ENCODE data around the gene MORN1. TPM values are rescaled to one million over a fixed set of nuclear protein-coding genes. Genes with fewer than 3 reads are reported as not detected.

The MORN1 gene
- polyA plus RNA-seq, 1 donor from 2014 or later, result 10.9 TPM

DNA sequence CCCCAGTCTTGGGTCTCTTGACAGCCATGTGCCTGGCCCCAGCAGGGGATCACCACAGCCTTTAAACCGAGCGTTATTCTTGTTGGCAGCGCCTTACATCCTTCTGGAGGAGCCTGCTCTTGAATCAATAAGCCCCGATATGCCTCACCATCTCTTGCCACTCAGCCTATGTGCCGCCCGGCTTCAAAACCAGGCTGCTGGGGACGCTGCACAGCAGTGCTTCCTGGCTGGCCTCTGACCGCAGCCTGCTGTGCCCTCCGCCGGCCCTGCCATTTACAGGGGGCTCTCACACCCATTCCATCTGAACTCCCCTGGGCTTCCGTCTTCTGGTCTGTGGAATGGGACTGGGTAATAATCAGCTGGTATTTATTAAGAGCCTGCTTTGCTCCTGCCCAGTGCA is 24.0 kb upstream of the MORN1 start:
- Histone ChIP-seq H3K27ac (ENCODE audit: low read length) (no peak overlapping the region), H3K9me2 (ENCODE audit: insufficient read depth, low read length) (no peaks in the 10 kb centered on the region), H4K20me1 (ENCODE audit: insufficient read depth) (no peaks in the 10 kb centered on the region), H3K4me3 (ENCODE audit: low read length) (no peak overlapping the region), H3K36me3 (ENCODE audit: insufficient read depth, low read length) (no peaks in the 10 kb centered on the region), H3F3A (ENCODE audit: insufficient read depth, low read length, poor library complexity, severe bottlenecking) (no peaks in the 10 kb centered on the region), H3K9ac (ENCODE audit: low read length) (no peak overlapping the region), H3K9me3 (ENCODE audit: low read length) (no peaks in the 10 kb centered on the region), H3K27me3 (ENCODE audit: insufficient read depth, low read depth, low read length) (no peaks in the 10 kb centered on the region), H3K79me2 (replicated peaks; ENCODE audit: insufficient read depth, low read length) (no peaks in the 10 kb centered on the region), H2AFZ (ENCODE audit: low read depth, low read length) (no peak overlapping the region), H3K4me2 (ENCODE audit: low read length) (no peak overlapping the region)
- TF ChIP-seq SMC3 (conservative IDR thresholded peaks at IDR 0.05; ENCODE audit: poor library complexity), result no peak
- TF ChIP-seq EP300 (conservative IDR thresholded peaks at IDR 0.05; ENCODE audit: poor library complexity, severe bottlenecking), result no peak
- TF ChIP-seq CTCF (IDR thresholded peaks at IDR 0.05; ENCODE audit: poor library complexity, severe bottlenecking), result no peak

DNA sequence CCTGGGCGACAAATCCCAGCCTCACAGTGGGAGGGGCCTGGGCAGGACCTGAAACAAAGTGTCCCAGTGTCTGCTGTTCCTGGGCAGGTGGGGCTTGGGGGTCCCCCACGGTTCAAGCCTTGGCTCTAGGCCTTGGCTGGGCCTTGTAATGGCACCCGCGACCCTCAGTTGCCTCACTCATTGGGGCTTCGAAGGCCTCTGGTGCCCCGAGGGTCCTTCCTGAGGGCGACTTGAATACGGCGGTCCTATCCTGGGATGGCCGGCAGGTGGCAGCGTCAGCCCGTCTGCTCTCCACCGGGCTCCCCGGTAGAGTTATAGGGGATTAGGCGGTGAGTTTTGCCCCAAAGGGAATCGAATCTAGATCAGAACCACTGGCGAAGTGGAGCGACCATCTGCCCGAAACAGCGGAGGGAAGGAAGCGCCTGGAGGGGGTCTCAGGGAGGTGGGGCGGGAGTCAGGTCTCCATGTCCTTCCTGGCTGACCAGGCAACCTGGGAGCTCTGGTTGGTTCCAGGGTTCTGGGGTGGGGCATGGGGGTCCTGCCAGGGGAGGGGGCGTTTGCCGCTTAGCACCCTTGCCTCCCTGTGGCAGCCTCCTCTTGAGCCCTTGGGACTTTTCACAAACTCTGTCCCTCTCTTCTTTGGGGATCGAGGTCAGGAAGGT is 23.1 kb upstream of the MORN1 start:
- H3K27ac ChIP-seq (ENCODE audit: low read length), result no peak overlapping the region
- H4K20me1 ChIP-seq (ENCODE audit: insufficient read depth), result no peaks in the 10 kb centered on the region
- H3K9me2 ChIP-seq (ENCODE audit: insufficient read depth, low read length), result no peaks in the 10 kb centered on the region
- no peak overlapping the region for H3K4me3 ChIP-seq (ENCODE audit: low read length)
- H3K4me2 ChIP-seq (ENCODE audit: low read length), result no peak overlapping the region
- TF ChIP-seq, protein P1, sequence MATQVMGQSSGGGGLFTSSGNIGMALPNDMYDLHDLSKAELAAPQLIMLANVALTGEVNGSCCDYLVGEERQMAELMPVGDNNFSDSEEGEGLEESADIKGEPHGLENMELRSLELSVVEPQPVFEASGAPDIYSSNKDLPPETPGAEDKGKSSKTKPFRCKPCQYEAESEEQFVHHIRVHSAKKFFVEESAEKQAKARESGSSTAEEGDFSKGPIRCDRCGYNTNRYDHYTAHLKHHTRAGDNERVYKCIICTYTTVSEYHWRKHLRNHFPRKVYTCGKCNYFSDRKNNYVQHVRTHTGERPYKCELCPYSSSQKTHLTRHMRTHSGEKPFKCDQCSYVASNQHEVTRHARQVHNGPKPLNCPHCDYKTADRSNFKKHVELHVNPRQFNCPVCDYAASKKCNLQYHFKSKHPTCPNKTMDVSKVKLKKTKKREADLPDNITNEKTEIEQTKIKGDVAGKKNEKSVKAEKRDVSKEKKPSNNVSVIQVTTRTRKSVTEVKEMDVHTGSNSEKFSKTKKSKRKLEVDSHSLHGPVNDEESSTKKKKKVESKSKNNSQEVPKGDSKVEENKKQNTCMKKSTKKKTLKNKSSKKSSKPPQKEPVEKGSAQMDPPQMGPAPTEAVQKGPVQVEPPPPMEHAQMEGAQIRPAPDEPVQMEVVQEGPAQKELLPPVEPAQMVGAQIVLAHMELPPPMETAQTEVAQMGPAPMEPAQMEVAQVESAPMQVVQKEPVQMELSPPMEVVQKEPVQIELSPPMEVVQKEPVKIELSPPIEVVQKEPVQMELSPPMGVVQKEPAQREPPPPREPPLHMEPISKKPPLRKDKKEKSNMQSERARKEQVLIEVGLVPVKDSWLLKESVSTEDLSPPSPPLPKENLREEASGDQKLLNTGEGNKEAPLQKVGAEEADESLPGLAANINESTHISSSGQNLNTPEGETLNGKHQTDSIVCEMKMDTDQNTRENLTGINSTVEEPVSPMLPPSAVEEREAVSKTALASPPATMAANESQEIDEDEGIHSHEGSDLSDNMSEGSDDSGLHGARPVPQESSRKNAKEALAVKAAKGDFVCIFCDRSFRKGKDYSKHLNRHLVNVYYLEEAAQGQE (IDR thresholded peaks at IDR 0.05; ENCODE audit: borderline replicate concordance), result no peak
- peak; percentile 26 for TF ChIP-seq MXI1 (conservative IDR thresholded peaks at IDR 0.05; ENCODE audit: poor library complexity, severe bottlenecking)
- peak; percentile 98 for TF ChIP-seq SMC3 (conservative IDR thresholded peaks at IDR 0.05; ENCODE audit: poor library complexity)
- TF ChIP-seq RAD21 (conservative IDR thresholded peaks at IDR 0.05), result peak; percentile 98
- no peak for TF ChIP-seq TAF1 (IDR thresholded peaks at IDR 0.05; ENCODE audit: low read depth)
- TF ChIP-seq CTCF (IDR thresholded peaks at IDR 0.05; ENCODE audit: poor library complexity, severe bottlenecking), result peak; percentile 95
- no peaks in the 10 kb centered on the region for H3K79me2 ChIP-seq (replicated peaks; ENCODE audit: insufficient read depth, low read length)
- no peaks in the 10 kb centered on the region for H3K27me3 ChIP-seq (ENCODE audit: insufficient read depth, low read depth, low read length)
- no peak overlapping the region for H2AFZ ChIP-seq (ENCODE audit: low read depth, low read length)
- H3K9me3 ChIP-seq (ENCODE audit: low read length), result no peaks in the 10 kb centered on the region
- H3K36me3 ChIP-seq (ENCODE audit: insufficient read depth, low read length), result no peaks in the 10 kb centered on the region
- H3F3A ChIP-seq (ENCODE audit: insufficient read depth, low read length, poor library complexity, severe bottlenecking), result no peaks in the 10 kb centered on the region
- no peak overlapping the region for H3K9ac ChIP-seq (ENCODE audit: low read length)

Data from neural cell (in vitro differentiated cells).